SK-N-MC (cell line): ENCODE measurements around the gene CRIM1.

Experiments used
- EZH2 ChIP-seq: fragments of 200-600 bp; sonication (generic); IDR thresholded peaks from one replicate; pipeline ENCODE4 v1.6.1; 2017; ENCODE audit warnings: antibody characterized with exemption
- FOXP2 ChIP-seq: optimal IDR thresholded peaks from 2 replicates; pipeline ENCODE3; 2011; ENCODE audit warnings: mild to moderate bottlenecking, moderate library complexity; ENCODE audit not compliant: insufficient read depth; ENCODE audit errors: extremely low read length, control extremely low read depth
- POLR2AphosphoS5 ChIP-seq: IDR thresholded peaks from 2 replicates; pipeline ENCODE4 v1.6.1; 2012; ENCODE audit warnings: mild to moderate bottlenecking, low read depth, low read length, borderline replicate concordance

- TF ChIP-seq EZH2 (no peak), POLR2AphosphoS5 (no peak), FOXP2 (no peak)
These were observed 217.1 kb downstream of the CRIM1 start for GRCh38 chr2:36572719-36573059.
